GM18502 (cell line): Measurements from ENCODE around the gene CLASP1.
A peak's percentile ranks its signal among the peaks of the same experiment; 100 is the strongest.
"Not testable (repeated sequence)": the region's sequence is repeated elsewhere in the genome, so short reads cannot be mapped to it uniquely, and the experiment has no call there.

Experiments used
- ATAC-seq: cut with Tn5 transposase; IDR thresholded peaks from one replicate; pipeline ENCODE4 v1.9.1; 2021; ENCODE audit warnings: mild to moderate bottlenecking; ENCODE audit not compliant: unreplicated experiment, poor library complexity

CLASP1 gene

DNA sequence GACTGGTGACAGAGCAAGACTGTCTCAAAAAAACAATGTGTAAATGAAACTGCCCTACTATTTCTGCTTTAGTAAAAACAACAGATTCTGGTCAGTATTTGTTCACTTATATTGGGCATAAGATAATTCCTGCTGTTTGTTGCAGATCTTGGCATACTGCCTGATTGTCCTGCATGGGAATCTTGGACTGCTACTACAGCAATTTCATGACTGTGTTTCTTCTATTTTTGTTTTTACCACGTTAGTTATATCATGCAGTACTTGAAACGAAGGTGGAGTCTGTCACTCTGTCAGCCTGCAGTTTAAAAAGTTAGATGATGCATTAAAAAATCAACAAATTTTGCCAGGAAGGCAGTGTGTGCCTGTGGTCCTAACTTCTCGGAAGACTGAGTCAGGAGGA, 14.2 kb upstream of the CLASP1 start:
- ATAC-seq, result no peak

DNA sequence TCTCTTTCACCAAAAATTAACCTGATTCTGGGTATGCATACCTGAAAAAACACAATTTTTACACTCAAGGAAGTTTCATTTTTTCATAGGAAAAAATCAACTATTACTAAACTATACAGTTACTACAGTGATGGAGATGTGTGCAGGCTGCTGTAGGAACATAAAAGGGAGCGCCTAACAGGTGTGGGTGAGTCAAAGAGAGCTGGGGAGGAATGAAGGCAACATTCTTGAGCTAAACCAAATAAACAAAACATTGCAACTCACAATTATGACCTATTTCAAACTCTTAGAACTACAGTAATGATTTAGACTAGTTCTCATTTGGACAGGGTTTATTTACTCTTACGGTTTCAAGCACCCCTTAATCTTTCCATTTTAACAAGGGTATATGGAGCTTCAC, 13.4 kb upstream of the CLASP1 start:
- no peak for ATAC-seq

DNA sequence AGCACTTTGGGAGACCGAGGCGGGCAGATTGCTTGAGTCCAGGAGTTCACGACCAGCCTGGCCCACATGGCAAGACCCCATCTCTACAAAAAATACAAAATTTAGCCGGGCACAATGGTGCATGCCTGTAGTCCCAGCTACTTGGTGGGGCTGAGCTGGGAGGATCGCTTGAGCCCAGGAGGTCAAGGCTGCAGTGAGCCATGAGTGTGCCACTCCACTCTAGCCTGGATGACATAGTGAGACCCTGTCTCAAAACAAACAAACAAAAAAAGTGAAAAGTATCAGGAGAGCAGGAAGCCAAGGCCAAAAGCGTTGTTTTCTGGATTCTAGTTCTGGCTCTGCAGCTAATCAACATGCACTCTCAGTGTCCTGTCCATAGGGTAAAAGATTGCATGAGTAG, 10.7 kb upstream of the CLASP1 start:
- no peak for ATAC-seq

DNA sequence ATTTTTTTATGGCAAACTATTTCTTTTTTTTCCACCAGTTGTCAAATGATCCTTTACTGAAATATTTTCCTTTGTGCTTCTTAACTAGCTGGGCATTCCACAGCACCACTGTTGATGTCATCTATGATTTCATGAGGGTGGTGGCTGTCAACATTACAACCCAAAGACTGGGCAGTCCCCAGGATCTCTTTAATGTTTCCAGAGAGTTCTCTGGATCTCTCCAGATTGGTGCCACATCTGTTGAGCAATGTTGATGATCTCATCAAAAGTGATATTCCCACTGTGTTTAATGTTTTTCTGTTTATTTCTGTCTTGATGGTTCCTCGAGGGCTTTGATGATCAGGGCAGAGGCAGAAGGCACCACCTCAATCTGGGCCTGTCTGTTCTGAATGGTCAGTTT, 9.1 kb upstream of the CLASP1 start:
- ATAC-seq, result not testable (repeated sequence)

DNA sequence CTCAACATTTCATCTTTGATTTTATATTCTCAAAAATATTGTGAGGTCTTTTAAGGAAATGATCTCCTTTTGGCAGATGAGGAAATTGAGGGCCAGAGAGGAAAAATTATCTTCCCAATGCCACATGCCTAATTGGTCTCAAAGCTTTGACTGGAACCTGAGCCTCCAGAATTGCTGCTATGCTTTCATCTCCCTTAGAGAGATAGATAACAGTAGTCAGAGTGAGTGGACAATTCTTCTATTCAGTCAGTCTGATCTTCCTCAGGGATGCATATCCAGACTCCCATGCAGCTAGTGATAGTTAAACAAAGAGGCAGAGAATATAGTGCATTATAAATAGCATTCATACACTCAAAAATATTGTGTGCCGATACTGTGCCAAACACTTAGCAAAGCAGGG, 3.8 kb upstream of the CLASP1 start:
- ATAC-seq, result no peak

DNA sequence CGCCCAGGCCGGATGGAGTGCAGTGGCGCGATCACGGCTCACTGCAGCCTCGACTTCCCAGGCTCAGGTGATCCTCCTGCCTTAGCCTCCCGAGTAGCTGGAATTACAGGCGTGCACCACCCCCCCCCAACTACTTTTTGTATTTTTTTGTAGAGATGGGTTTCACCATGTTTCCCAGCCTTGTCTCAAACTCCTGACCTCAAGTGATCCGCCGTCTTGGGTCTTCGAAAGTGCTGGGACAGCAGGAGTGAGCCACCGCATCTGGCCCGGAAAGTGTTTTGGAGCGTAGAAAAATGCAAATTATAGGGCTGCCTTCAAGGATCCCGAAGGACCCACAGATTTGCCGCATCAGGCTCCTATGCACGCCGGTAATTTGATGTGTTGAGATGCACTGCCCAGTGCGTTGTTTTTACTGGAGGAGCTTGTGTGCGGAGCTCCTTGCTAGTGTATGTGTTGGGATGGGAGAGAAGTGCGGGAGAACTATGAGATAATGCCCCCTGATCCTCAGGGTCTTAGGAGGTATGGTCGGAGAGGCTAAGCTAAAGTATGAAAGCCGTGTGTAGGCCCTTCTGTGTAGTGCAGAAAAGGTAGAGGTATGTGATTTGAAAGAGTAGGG, 1.2 kb upstream of the CLASP1 start:
- ATAC-seq, result peak; percentile 16

DNA sequence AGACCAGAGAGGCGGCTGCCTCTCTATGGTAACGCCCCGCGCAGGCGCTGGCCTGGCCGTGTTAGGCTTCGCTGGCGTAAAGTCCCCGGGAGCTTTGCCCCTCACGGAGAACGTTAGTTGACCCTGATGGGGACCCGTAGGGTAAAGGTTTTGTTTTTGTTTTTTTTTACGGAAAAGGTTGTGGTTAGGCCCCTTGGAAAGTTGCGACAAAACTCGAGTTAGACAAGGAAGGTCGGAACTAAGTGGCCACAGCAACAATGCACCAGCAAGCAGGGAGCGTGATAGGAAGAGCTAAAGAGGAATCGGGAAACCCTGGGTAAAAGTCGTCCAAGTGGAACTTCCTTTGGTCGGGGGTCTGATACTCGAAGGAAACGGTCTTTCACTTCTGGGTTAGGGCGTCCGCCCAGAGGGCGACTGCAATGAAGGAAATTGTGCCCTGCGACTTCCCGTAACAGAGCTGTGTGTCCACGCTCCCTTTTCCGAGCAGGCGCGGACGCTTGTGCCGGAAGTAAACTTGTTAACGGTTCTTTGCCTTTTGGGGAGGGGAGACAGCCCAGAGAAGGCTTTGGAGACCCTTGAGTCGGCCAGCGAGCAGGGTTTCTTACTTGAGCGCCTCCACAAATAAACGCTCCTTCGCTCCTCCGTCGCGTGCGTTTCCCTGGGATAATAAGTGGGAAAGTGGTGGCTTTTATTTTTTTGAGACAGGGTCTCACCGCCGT, 493 bp upstream of the CLASP1 start:
- ATAC-seq, result peak; percentile 90

DNA sequence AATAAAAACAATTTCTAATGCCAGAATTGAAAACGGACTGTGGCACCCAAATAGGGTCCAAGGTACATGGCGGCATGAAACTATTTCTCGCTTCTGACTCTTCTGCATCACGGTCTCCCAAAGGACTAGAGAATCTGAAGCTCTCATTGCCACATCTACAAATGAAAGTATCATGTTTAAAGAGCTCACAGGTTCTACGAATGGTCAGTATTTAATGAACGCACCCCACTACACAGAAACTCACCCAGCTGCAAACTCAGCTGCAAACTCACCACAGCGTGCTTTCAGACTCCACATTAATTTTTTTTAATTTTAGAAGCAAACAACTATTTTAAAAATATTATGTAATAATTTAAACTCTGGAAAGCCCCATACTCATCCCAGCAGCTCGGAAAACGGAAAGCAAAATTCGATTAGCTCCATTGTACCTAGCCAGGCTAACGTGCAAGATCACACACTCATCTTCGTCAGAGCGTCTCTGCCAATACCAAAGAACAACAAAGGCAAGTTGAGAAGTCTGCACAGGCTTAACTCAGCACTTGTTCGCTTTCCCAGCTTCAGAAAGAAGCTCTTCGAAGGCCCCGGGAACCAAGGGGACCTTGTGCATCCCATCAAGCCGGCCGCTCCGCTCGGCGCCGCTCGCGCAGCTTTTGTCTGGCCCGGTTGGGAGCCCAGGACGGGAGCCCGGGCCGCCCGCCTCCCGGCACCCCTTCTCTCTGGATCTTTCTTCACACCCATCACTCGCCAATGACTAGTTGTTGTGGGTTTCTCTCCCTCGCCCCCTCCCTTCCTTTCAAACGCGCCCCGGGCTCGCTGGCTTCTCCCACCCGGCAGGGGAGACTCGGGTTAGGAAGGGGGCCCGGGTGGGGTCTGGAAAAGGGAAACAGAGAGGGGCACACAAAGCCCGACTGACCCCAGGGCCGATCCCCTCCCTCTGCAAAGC, 785 bp downstream of the CLASP1 start:
- peak; percentile 34 for ATAC-seq

DNA sequence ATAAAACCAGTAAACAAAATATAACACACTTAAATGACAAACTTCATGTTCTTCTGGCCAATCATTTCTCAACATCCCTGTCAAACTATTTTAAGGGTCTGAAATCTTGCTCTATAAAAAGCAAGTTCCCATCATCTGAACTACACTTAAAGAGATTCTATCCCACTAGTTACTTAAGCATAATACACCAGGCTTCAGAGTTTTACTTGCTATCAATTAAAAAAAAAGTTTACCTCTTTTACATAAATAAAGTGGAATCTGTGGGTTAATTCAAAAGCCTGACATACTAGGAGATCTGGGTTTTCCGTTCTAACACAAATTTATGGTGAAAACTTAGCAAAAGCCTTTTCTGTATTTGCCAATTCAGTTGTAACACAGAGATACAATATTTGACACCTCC, 1.9 kb downstream of the CLASP1 start:
- ATAC-seq, result no peak

DNA sequence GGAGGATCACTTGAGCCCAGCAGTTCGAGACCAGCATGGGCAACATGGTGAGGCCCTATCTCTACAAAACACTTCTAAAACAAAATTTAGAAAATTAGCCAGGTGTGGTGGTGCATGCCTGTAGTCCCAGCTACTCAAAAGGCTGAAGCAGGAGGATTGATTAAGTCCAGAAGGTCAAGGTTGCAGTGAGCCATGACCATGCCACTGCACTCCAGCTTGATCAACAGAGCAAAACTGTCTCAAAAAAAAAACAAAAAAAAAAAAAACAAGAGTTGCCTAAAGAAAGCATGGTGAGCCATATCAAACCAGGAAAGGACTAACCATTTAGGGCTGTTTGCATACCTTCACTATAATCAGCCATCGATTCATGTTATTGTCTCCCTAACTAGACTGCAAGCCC, 4.5 kb downstream of the CLASP1 start:
- ATAC-seq, result no peak

DNA sequence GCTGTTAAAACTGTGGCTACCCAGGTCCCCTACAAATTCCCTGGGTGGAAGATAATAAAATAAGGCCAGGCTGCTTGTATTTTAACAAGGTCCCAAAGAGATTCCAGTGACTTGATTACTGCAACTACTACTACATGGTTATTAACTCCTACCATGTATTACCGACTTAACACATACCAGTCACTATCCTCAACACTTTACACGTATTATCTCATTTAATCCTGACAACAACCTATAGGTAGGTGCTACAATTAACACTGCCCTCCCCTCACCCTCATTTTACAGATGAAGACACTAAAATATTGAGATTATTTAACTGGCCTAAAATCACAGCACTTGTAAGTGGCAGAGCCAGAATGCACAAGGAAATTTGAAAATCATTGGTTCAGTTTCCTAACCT, 5.4 kb downstream of the CLASP1 start:
- ATAC-seq, result no peak

DNA sequence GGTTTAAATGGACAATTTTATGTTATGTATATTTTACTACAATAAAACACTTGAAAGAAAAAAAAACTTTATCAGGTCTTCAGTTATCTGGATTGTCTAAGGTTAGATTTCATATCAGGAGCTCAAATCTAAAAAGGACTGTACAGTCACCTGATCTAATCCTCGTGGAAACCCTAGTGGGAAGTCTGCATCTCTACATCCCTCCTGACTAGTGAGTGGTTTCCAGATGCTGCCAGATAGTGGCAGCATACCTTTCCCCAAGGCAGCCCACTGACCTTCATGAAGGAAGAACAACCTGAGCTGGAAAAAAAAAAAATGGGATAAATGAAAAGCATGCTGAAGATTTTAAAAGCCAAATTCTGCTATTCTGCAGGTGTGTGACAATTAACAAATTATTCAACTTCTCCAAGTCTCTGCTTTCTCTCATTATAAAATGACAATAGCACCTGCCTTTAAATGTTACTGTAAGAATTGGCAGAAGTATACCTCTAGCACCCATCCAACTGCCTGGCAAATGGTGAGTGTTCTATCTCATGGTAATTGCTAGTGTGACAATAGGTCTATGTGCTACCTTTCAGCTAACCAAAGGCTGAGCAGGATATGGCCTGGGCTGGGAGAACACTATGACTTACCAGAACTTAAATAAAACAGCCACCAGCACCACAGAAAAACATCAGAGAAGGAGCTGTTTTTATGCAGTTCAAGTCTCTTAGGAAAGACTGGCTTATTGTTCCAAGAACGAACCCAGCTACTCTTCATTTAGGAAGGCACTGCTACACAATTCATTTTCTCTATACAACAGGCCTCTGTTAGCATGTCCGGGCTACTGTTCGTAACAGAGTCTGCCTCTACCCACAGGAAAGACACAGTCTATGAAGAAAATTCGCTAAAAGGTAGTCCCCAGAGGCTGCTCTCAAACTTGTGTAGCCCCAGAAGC, 8.6 kb downstream of the CLASP1 start:
- peak; percentile 55 for ATAC-seq

DNA sequence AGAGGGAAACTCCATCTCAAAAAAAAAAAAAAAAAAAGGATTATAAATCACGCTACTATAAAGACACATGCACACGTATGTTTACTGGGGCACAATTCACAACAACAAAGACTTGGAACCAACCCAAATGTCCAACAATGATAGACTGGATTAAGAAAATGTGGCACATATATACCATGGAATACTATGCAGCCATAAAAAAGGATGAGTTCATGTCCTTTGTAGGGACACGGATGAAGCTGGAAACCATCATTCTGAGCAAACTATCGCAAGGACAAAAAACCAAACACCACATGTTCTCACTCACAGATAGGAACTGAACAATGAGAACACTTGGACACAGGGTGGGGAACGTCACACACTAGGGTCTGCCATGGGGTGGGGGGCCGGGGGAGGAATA, 9.4 kb downstream of the CLASP1 start:
- ATAC-seq, result not testable (repeated sequence)

DNA sequence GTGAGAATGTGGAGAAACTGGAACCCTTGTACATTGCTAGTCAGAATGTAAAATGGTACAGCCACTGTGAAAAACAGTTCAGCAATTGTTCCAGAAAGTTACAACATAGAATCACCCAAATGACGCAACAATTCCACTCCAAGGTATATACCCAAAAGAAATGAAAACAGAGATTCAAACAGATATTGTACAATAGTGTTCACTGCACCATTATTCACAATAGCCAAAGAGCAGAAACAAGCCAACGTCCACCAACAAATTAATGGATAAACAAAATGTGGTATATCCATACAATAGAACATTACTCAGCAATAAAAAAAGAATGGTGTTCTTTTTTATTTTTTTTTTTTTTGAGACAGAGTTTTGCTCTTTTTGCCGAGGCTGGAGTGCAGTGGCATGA, 10.9 kb downstream of the CLASP1 start:
- ATAC-seq, result no peak

DNA sequence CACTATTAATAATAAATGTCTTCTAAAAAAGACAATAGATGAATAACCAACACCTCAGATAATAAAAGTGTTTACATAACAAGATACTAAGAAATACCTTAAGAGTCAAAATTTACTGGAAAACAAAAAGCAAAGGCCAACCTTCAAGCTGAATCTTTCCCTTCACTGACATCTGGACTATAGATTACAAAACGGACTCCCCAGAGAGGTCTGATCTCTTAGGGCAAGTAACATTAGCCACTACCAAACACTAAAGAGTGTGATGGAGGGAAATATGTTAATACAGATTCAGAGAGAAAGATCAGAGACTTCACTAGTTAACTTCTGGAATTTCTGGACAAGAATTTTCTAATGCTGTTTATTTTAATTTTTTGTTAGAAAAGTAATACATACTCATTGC, 13.9 kb downstream of the CLASP1 start:
- ATAC-seq, result no peak

DNA sequence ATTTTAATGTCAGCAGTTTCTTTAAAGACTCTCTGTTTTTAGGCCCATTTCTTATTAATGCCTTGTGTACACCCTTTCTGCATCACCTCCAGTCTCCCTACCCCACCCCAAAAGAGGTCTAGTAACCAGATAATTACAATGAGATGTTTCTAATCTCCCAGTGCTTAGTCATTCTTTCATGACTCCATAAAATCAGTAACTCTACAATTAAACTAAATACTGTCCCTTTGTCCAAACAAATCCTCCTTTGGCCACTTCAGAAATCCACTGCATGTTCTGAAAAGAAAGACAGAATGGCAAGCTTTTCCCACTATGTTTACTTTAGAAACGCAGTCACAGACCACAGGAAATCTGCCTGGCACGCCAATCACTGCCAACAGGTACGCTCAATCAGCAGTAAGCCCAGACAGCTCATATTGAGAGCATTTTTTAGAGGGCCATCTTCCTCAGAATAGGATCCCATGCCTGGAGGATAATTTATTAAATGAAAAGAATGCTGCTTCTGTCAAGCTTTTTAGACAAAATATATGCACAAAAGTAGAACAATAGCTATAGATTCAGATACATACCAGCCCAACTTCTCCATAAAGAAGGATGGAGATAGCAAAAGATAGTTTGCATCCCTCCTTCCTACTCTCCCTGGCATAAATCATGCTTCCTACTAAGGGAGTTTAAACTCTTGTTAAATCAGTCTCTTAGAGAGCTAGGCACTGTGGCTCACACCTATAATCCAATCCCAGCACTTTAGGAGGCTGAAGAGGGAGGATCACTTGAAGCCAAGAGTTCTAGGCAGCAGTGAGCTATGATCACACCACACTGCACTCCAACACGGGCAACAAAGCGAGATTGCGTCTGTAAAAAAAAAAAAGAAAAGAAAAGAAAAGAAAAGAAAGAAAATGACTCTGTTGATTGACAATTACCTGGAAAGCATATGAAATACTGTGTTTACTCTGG, 14.6 kb downstream of the CLASP1 start:
- no peak for ATAC-seq

DNA sequence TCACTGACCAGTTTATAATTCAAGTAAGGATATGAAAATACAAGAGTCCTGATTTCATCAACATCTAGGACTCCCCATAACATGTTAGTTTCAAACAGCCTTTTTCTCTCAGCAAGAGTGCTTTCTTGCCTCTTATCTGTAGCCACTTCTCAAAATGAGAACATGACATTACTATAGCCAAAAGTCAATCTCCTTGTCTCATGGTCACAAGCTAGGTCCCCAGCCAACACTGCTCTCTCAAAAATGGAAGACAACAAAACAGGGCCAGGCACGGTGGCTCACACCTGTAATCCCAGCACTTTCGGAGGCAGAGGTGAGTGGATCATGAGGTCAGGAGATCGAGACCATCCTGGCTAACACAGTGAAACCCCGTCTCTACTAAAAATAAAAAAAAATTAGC, 15.8 kb downstream of the CLASP1 start:
- ATAC-seq, result no peak

DNA sequence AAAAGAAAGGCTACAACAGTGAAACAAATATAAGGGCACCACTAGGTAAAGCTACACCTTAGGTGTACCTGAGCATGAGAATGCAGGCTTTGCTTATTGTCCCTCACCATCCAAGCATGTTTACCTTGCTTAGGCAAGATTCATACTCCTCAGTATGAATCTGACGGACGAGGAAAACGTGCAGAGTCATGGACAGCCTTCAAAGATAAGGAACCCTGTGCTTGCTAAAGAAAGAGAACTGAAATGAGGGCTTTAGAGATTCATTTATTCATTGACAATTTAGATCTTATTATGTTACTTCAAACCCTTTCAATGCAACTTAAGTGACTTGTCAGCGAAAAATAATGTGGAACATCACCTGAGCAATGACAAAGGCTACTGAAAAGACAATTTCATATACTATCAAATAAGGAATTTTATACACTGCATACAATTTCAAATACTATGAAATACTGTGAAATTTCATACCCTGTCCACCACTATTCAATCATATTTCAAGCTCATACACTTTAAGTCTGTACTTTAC, 21.7 kb downstream of the CLASP1 start:
- ATAC-seq, result no peak
